Neural crest cell (in vitro differentiated cells): ENCODE results near the gene PRTN3. TPM values are rescaled to one million over a fixed set of nuclear protein-coding genes. Genes with fewer than 3 reads are reported as not detected.

Source experiments
- DNase-seq: peaks from one replicate; pipeline ENCODE4 v3.0.0; 2021; ENCODE audit warnings: low read depth, mixed read lengths, low spot score
- H3K27ac Mint-ChIP-seq: one replicate; pipeline ENCODE4 v1.8.0; 2021; ENCODE audit warnings: mild to moderate bottlenecking, mixed read lengths; ENCODE audit not compliant: unreplicated experiment
- H3K27me3 Mint-ChIP-seq: 2 replicates; pipeline ENCODE4 v1.8.0; 2021; ENCODE audit warnings: low read depth, mild to moderate bottlenecking, mixed read lengths
- H3K36me3 Mint-ChIP-seq: 2 replicates; pipeline ENCODE4 v1.8.0; 2021; ENCODE audit warnings: low read depth, mild to moderate bottlenecking, mixed read lengths
- H3K4me1 Mint-ChIP-seq: 2 replicates; pipeline ENCODE4 v1.8.0; 2021; ENCODE audit warnings: mixed read lengths
- H3K4me3 Mint-ChIP-seq: one replicate; pipeline ENCODE4 v1.8.0; 2021; ENCODE audit warnings: mild to moderate bottlenecking, mixed read lengths
- H3K9me3 Mint-ChIP-seq: 2 replicates; pipeline ENCODE4 v1.8.0; 2021; ENCODE audit warnings: mixed read lengths
- total RNA-seq: library from RNA; stranded (reverse); gene quantifications from 2 replicates; pipeline ENCODE4 v1.2.1, GENCODE V29; 2021
- TF ChIP-seq, protein P1 (sequence below): fragments of 200-600 bp; sonication (generic); conservative IDR thresholded peaks from 2 replicates; pipeline ENCODE4 v1.5.0; 2021; ENCODE audit warnings: antibody characterized with exemption, mild to moderate bottlenecking

Gene PRTN3
- total RNA-seq, 1 donor from 2014 or later, result not detected

DNA sequence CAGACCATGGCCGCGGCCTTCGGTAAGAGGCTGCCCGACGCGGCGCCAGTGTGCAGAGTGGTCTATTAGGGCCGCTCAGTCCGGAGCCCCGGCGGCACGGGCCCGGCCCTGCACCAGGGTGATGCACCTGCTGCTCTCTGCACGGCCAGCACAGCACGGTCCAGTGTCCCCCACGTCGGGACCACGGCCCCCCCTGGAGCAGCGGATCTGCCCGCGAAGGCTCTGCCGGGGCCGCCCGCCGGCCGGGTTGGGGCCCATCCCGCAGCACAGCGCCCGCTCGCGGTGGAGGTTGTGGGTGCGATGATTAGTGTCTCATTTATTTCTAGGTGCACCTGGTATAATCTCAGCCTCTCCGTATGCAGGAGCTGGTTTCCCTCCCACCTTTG is 35.6 kb upstream of the PRTN3 start:
- TF ChIP-seq, protein P1, sequence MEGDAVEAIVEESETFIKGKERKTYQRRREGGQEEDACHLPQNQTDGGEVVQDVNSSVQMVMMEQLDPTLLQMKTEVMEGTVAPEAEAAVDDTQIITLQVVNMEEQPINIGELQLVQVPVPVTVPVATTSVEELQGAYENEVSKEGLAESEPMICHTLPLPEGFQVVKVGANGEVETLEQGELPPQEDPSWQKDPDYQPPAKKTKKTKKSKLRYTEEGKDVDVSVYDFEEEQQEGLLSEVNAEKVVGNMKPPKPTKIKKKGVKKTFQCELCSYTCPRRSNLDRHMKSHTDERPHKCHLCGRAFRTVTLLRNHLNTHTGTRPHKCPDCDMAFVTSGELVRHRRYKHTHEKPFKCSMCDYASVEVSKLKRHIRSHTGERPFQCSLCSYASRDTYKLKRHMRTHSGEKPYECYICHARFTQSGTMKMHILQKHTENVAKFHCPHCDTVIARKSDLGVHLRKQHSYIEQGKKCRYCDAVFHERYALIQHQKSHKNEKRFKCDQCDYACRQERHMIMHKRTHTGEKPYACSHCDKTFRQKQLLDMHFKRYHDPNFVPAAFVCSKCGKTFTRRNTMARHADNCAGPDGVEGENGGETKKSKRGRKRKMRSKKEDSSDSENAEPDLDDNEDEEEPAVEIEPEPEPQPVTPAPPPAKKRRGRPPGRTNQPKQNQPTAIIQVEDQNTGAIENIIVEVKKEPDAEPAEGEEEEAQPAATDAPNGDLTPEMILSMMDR, result no peak
- Mint-ChIP-seq H3K27me3 (peaks cover 12% of the 10 kb centered on the region), H3K4me3 (peak overlapping the region; percentile 56), H3K4me1 (peaks cover 25% of the 10 kb centered on the region), H3K27ac (no peak overlapping the region), H3K36me3 (peaks cover 27% of the 10 kb centered on the region), H3K9me3 (no peaks in the 10 kb centered on the region)
- DNase-seq, result no peak

- H3K27me3 Mint-ChIP-seq, result peaks cover 12% of the 10 kb centered on the region
- no peak overlapping the region for H3K27ac Mint-ChIP-seq
- H3K36me3 Mint-ChIP-seq, result peaks cover 25% of the 10 kb centered on the region
- H3K4me3 Mint-ChIP-seq, result peak overlapping the region; percentile 56
- TF ChIP-seq, protein P1, result no peak
- no peaks in the 10 kb centered on the region for H3K9me3 Mint-ChIP-seq
- DNase-seq, result no peak
- peaks cover 19% of the 10 kb centered on the region for H3K4me1 Mint-ChIP-seq
These were observed 34.9 kb upstream of the PRTN3 start for GRCh38 chr19:805600-806550.

DNA sequence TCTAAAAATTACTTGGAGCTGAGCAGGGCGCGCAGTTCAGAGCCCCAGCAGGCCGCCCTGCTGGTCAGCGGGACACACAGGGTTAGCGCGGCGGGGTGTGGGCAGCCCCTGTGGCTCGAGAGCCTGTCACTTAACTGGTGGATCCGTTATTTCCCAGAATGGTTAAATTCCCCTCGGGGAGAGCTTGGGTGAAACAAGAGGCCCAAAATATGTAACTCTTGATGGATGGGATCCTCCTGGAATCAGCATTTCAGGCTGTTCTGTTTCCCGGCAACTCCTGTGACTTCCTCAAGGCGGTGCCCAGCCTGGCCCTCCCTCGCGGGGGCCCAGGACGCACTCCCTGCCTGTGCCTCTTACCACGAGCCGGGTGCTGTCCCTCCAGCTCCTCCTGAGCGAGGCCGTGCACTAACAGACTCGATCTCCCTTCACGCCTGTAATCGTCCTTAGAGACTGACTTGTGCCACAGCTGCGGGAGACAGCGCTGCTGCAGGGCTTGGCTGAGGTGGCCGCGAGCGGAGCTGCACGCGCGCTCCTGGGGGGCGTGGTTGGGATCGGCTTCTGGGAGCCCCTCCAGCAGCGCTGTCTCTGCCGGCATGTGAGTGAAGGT is 33.9 kb upstream of the PRTN3 start:
- TF ChIP-seq, protein P1, result no peak
- DNase-seq, result no peak
- Mint-ChIP-seq H3K27me3 (peaks cover 17% of the 10 kb centered on the region), H3K27ac (no peak overlapping the region), H3K9me3 (no peaks in the 10 kb centered on the region), H3K4me1 (peaks cover 16% of the 10 kb centered on the region), H3K4me3 (peak overlapping the region; percentile 77), H3K36me3 (peaks cover 32% of the 10 kb centered on the region)

DNA sequence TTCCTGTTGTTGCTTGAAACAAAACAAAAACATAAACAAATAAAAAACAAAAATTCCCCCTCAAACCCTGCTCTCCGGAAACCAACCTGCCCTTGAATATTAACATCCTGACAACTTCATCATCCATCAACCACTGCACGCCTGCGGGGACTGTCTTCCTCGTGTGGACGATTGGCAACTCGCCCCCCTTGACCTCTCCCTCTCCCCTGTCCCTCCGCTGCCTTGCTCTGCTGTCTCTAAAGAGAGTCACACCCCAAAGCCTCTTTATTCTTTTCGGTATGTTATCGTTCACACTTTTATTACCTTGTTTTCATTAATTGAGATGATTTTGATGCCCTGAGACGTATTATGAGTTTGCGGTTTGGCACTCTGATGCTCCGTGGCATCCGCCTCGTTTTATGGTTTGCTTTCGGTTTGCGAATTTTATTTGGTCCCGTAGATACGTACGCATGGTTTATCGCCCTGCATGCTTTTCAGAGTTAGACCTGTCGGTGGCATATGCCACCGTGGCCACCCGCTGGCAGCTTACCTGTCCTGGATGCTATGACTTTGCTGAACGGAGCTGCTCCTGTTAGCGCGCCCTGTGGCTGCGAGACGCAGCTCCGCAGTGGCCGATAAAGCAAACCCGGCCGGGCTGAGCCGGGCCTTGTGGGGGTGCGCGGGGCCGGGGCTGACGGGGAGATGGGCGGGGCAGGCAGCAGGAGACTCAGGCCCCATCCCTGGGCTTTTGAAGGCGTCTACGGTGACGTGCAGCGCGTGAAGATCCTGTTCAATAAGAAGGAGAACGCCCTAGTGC is 33.0 kb upstream of the PRTN3 start:
- peak overlapping the region; percentile 75 for H3K4me3 Mint-ChIP-seq
- peaks cover 7% of the 10 kb centered on the region for H3K4me1 Mint-ChIP-seq
- H3K27me3 Mint-ChIP-seq, result peaks cover 13% of the 10 kb centered on the region
- TF ChIP-seq, protein P1, result no peak
- H3K9me3 Mint-ChIP-seq, result no peaks in the 10 kb centered on the region
- H3K36me3 Mint-ChIP-seq, result peaks cover 29% of the 10 kb centered on the region
- no peak overlapping the region for H3K27ac Mint-ChIP-seq
- DNase-seq, result no peak

GRCh38 chr19:808423-808775 is 32.4 kb upstream of the PRTN3 start:
- H3K4me3 Mint-ChIP-seq, result no peak overlapping the region
- H3K27ac Mint-ChIP-seq, result no peak overlapping the region
- no peaks in the 10 kb centered on the region for H3K9me3 Mint-ChIP-seq
- peaks cover 28% of the 10 kb centered on the region for H3K36me3 Mint-ChIP-seq
- H3K27me3 Mint-ChIP-seq, result peaks cover 12% of the 10 kb centered on the region
- H3K4me1 Mint-ChIP-seq, result peaks cover 7% of the 10 kb centered on the region
- TF ChIP-seq, protein P1, result no peak
- DNase-seq, result no peak
